NT2/D1 (cell line): ENCODE data around the gene HAO1.

Source experiments
- SUZ12 ChIP-seq: IDR thresholded peaks from 2 replicates; pipeline ENCODE4 v1.6.1; 2011; ENCODE audit not compliant: insufficient read length, insufficient read depth; ENCODE audit errors: extremely low read depth
- YY1 ChIP-seq: IDR thresholded peaks from 2 replicates; pipeline ENCODE4 v1.6.1; 2011; ENCODE audit not compliant: insufficient read length, insufficient read depth

DNA sequence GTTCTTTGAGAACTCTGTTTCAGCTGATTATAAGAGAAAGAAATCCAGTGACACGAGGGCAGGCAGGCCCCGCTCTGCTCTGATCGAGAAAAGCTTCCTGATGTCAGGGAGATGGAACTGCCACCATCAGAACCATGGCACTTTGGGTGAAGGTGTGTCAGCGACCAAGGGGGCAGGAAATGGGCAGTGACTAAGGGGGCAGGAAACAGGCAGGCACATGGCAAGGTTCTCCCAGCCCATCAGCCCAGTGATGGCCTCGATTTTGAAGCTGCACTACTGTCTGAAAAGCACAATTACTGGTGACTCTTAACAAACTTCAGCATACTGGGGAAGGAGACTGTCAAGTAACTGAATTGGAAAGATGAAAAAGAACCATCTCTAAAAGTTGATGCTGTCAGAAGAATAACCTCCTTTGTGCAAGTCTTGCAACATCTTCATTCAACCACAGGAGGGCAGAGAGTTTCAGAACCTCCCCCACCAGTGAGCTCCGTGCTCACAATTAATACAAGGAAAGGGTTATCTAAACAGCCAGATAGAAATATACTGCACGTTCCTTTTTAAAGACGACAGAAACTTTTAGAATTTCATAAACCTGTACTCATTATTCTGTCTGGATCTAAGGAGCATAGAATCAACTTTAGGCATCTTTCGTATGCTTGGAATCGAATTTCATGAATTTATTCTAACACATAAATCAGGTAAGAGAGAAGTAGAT is 40.2 kb upstream of the HAO1 start:
- no peak for TF ChIP-seq YY1
- no peak for TF ChIP-seq SUZ12
